GM23248 (cell line): ENCODE measurements around the gene C1orf174. TPM values are rescaled to one million over a fixed set of nuclear protein-coding genes. Genes with fewer than 3 reads are reported as not detected.

ENCODE experiments used
- DNase-seq: peaks from one replicate; pipeline ENCODE4 v3.0.0-alpha.2; 2015
- H2AFZ ChIP-seq: fragments of 200-600 bp; sonication (generic); 2 replicates; pipeline ENCODE4 v1.6.1; 2016; ENCODE audit warnings: antibody characterized with exemption
- H3F3A ChIP-seq: fragments of 200-600 bp; sonication (generic); 2 replicates; pipeline ENCODE4 v1.6.1; 2016; ENCODE audit warnings: mild to moderate bottlenecking, antibody characterized with exemption, mixed run types; ENCODE audit not compliant: insufficient read depth
- H3K27ac ChIP-seq: fragments of 200-600 bp; sonication (generic); 2 replicates; pipeline ENCODE4 v1.5.1; 2016; ENCODE audit warnings: mild to moderate bottlenecking
- H3K27me3 ChIP-seq: fragments of 200-600 bp; sonication (generic); replicated peaks from 2 replicates; pipeline ENCODE4 v1.6.1; 2016; ENCODE audit warnings: mild to moderate bottlenecking; ENCODE audit not compliant: insufficient read depth
- H3K36me3 ChIP-seq: fragments of 200-600 bp; sonication (generic); 2 replicates; pipeline ENCODE4 v1.6.1; 2016; ENCODE audit warnings: low read depth, mild to moderate bottlenecking
- H3K4me1 ChIP-seq: fragments of 200-600 bp; sonication (generic); 2 replicates; pipeline ENCODE4 v1.6.1; 2016; ENCODE audit warnings: mild to moderate bottlenecking; ENCODE audit not compliant: insufficient read depth
- H3K4me2 ChIP-seq: fragments of 200-600 bp; sonication (generic); one replicate; pipeline ENCODE4 v1.6.1; 2016; ENCODE audit warnings: mild to moderate bottlenecking; ENCODE audit not compliant: unreplicated experiment
- H3K4me3 ChIP-seq: fragments of 200-600 bp; sonication (generic); 2 replicates; pipeline ENCODE4 v1.5.1; 2016; ENCODE audit warnings: mild to moderate bottlenecking
- H3K79me2 ChIP-seq: fragments of 200-600 bp; sonication (generic); 2 replicates; pipeline ENCODE4 v1.6.1; 2016; ENCODE audit warnings: mild to moderate bottlenecking; ENCODE audit not compliant: insufficient read depth
- H3K9ac ChIP-seq: fragments of 200-600 bp; sonication (generic); 2 replicates; pipeline ENCODE4 v1.6.1; 2016; ENCODE audit warnings: mild to moderate bottlenecking
- H3K9me2 ChIP-seq: fragments of 200-600 bp; sonication (generic); 2 replicates; pipeline ENCODE4 v1.6.1; 2016; ENCODE audit warnings: mixed run types, mild to moderate bottlenecking, moderate library complexity; ENCODE audit not compliant: insufficient read depth
- H3K9me3 ChIP-seq: fragments of 200-600 bp; sonication (generic); one replicate; pipeline ENCODE4 v1.6.1; 2017; ENCODE audit warnings: low read depth
- H4K20me1 ChIP-seq: fragments of 200-600 bp; sonication (generic); 2 replicates; pipeline ENCODE4 v1.6.0; 2016; ENCODE audit not compliant: insufficient read depth
- EZH2 ChIP-seq: fragments of 200-600 bp; sonication (generic); IDR thresholded peaks from 2 replicates; pipeline ENCODE4 v1.6.1; 2018; ENCODE audit warnings: antibody characterized with exemption, mild to moderate bottlenecking; ENCODE audit not compliant: insufficient read depth, poor library complexity, severe bottlenecking
- EZH2phosphoT487 ChIP-seq: fragments of 200-600 bp; sonication (generic); IDR thresholded peaks from 2 replicates; pipeline ENCODE4 v1.6.1; 2018; ENCODE audit warnings: antibody characterized with exemption, moderate library complexity, mild to moderate bottlenecking, low read depth; ENCODE audit not compliant: insufficient read depth
- WGBS, 2 experiments: methylation state at CpG; one replicate each; pipeline ENCODE4 v1.1.6; 2015 to 2017; ENCODE audit warnings: low lambda C conversion rate in 2 of 2, low coverage in 1 of 2; ENCODE audit errors: missing lambda C conversion rate in 2 of 2; 5-methylcytosine and 5-hydroxymethylcytosine counted together
- in situ Hi-C: fragments of 300-500 bp; cut with MboI; formaldehyde crosslinking; loops from 2 replicates; pipeline ENCODE4 v1.15.0; 2020
- polyA plus RNA-seq: library from polyadenylated mRNA; unstranded; fragments of >200 nt; fragmentation: Nextera tagmentation; extraction: Ambion mirVana; gene quantifications from 2 replicates; pipeline ENCODE4 v1.2.1, GENCODE V29; 2016
- total RNA-seq: library from RNA; depleted of rRNA; stranded (reverse); fragments of >200 nt; shearing (Covaris generic); gene quantifications from 2 replicates; pipeline ENCODE4 v1.2.3, GENCODE V29; 2014

C1orf174 gene
- total and polyA plus RNA-seq, 2 experiments from 2014 or later, result 33.2 to 36.9 TPM

- Histone ChIP-seq H2AFZ (no peak overlapping the region), H3K27ac (no peak overlapping the region), H3K4me1 (no peaks in the 10 kb centered on the region), H3K79me2 (no peaks in the 10 kb centered on the region), H4K20me1 (no peaks in the 10 kb centered on the region), H3K9ac (no peak overlapping the region), H3K9me3 (peaks cover 5% of the 10 kb centered on the region), H3K4me2 (no peak overlapping the region), H3K4me3 (no peak overlapping the region), H3K9me2 (no peaks in the 10 kb centered on the region), H3K27me3 (no peaks in the 10 kb centered on the region), H3F3A (no peaks in the 10 kb centered on the region), H3K36me3 (no peaks in the 10 kb centered on the region)
- no peak for TF ChIP-seq EZH2
- TF ChIP-seq EZH2phosphoT487, result no peak
- DNase-seq, result no peak
- WGBS, 2 experiments, result 43 to 46% methylated on average over 17 of the region's 17 CpGs
- in situ Hi-C loops, result no loop called here
Observed at GRCh38 chr1:3931007-3931912, 31.2 kb upstream of the C1orf174 start.

GRCh38 chr1:3930301-3931006 lies 30.4 kb upstream of the C1orf174 start:
- Histone ChIP-seq H3K27ac (no peak overlapping the region), H3K9me2 (no peaks in the 10 kb centered on the region), H2AFZ (no peak overlapping the region), H3K4me2 (no peak overlapping the region), H3K4me1 (no peaks in the 10 kb centered on the region), H3K4me3 (no peak overlapping the region), H3K27me3 (no peaks in the 10 kb centered on the region), H3F3A (no peaks in the 10 kb centered on the region), H4K20me1 (no peaks in the 10 kb centered on the region), H3K9ac (no peak overlapping the region), H3K79me2 (no peaks in the 10 kb centered on the region), H3K9me3 (peaks cover 5% of the 10 kb centered on the region), H3K36me3 (no peaks in the 10 kb centered on the region)
- DNase-seq, result no peak
- WGBS, 2 experiments, result 54 to 61% methylated on average over 9 to 10 of the region's 10 CpGs
- no peak for TF ChIP-seq EZH2
- no peak for TF ChIP-seq EZH2phosphoT487
- in situ Hi-C loops, result no loop called here

GRCh38 chr1:3929126-3929525 lies 29.1 kb upstream of the C1orf174 start:
- Histone ChIP-seq H4K20me1 (no peaks in the 10 kb centered on the region), H3K36me3 (no peaks in the 10 kb centered on the region), H3F3A (no peaks in the 10 kb centered on the region), H3K27me3 (no peaks in the 10 kb centered on the region), H3K79me2 (no peaks in the 10 kb centered on the region), H3K4me3 (no peak overlapping the region), H3K4me2 (no peak overlapping the region), H3K9ac (no peak overlapping the region), H3K9me2 (no peaks in the 10 kb centered on the region), H3K9me3 (no peaks in the 10 kb centered on the region), H3K27ac (no peak overlapping the region), H3K4me1 (no peaks in the 10 kb centered on the region), H2AFZ (no peak overlapping the region)
- WGBS, 2 experiments, result 54 to 67% methylated on average over 4 to 5 of the region's 5 CpGs
- TF ChIP-seq EZH2 (no peak), EZH2phosphoT487 (no peak)
- DNase-seq, result no peak
- in situ Hi-C loops, result no loop called here

GRCh38 chr1:3928586-3928985 lies 28.5 kb upstream of the C1orf174 start:
- H3K4me2 ChIP-seq, result no peak overlapping the region
- in situ Hi-C loops, result no loop called here
- H3F3A ChIP-seq, result no peaks in the 10 kb centered on the region
- H3K9me2 ChIP-seq, result no peaks in the 10 kb centered on the region
- no peak overlapping the region for H3K4me3 ChIP-seq
- H3K27ac ChIP-seq, result no peak overlapping the region
- no peak for DNase-seq
- H4K20me1 ChIP-seq, result no peaks in the 10 kb centered on the region
- H3K79me2 ChIP-seq, result no peaks in the 10 kb centered on the region
- 42 to 47% methylated on average over 10 to 11 of the region's 11 CpGs for WGBS, 2 experiments
- H3K4me1 ChIP-seq, result no peaks in the 10 kb centered on the region
- TF ChIP-seq EZH2phosphoT487, result no peak
- TF ChIP-seq EZH2, result no peak
- no peaks in the 10 kb centered on the region for H3K9me3 ChIP-seq
- no peak overlapping the region for H2AFZ ChIP-seq
- no peaks in the 10 kb centered on the region for H3K36me3 ChIP-seq
- no peaks in the 10 kb centered on the region for H3K27me3 ChIP-seq
- H3K9ac ChIP-seq, result no peak overlapping the region
